HepG2 (cell line): ENCODE data around the gene NPW. TPM values are rescaled to one million over a fixed set of nuclear protein-coding genes. Genes with fewer than 3 reads are reported as not detected.

Experiments
- ATAD3A ChIP-seq: sonication (generic); formaldehyde crosslinking; IDR thresholded peaks from 2 replicates; pipeline ENCODE4 v1.4.0; 2020; ENCODE audit warnings: missing genetic modification reagents
- CCDC6 ChIP-seq: sonication (generic); formaldehyde crosslinking; IDR thresholded peaks from 2 replicates; pipeline ENCODE4 v1.8.1; 2022; ENCODE audit warnings: mild to moderate bottlenecking, missing genetic modification reagents, moderate library complexity
- DBP ChIP-seq: sonication (generic); formaldehyde crosslinking; IDR thresholded peaks from 2 replicates; pipeline ENCODE4 v1.4.0; 2020; ENCODE audit warnings: missing genetic modification reagents; ENCODE audit errors: not compliant biosample characterization
- ELF1 ChIP-seq: sonication (generic); formaldehyde crosslinking; IDR thresholded peaks from 2 replicates; pipeline ENCODE4 v1.4.0; 2020; ENCODE audit warnings: missing genetic modification reagents
- FOSL1 ChIP-seq: sonication (generic); formaldehyde crosslinking; IDR thresholded peaks from 2 replicates; pipeline ENCODE4 v1.9.0; 2021; ENCODE audit warnings: missing genetic modification reagents, borderline replicate concordance
- KAT8 ChIP-seq: IDR thresholded peaks from 2 replicates; pipeline ENCODE4 v1.6.1; 2016; ENCODE audit warnings: missing genetic modification reagents, missing compliant biosample characterization
- SIN3A ChIP-seq: IDR thresholded peaks from 2 replicates; pipeline ENCODE4 v1.6.1; 2011; ENCODE audit warnings: low read depth, mild to moderate bottlenecking, control low read depth, low read length, borderline replicate concordance
- TCF12 ChIP-seq, 2 experiments: fragments of 450-650 bp in 1 of 2; sonication (generic) in 1 of 2; formaldehyde crosslinking in 1 of 2; IDR thresholded peaks; 2 replicates each; pipeline versions ENCODE4 v1.6.1 to v1.8.0; 2017 to 2022; ENCODE audit warnings: antibody characterized with exemption in 1 of 2, mild to moderate bottlenecking in 1 of 2, missing genetic modification reagents in 1 of 2, moderate library complexity in 1 of 2
- ZNF138 ChIP-seq: sonication (generic); formaldehyde crosslinking; IDR thresholded peaks from 2 replicates; pipeline ENCODE4 v1.5.0; 2020; ENCODE audit warnings: mild to moderate bottlenecking, low read depth, missing genetic modification reagents
- ZNF142 ChIP-seq: sonication (generic); formaldehyde crosslinking; IDR thresholded peaks from 2 replicates; pipeline ENCODE4 v1.4.0; 2020; ENCODE audit warnings: missing genetic modification reagents
- ZNF607 ChIP-seq: sonication (generic); formaldehyde crosslinking; IDR thresholded peaks from 2 replicates; pipeline ENCODE4 v1.5.1; 2020; ENCODE audit warnings: missing genetic modification reagents, mild to moderate bottlenecking, borderline replicate concordance
- ZNF710 ChIP-seq: sonication (generic); formaldehyde crosslinking; IDR thresholded peaks from 2 replicates; pipeline ENCODE4 v1.5.0; 2020; ENCODE audit warnings: mild to moderate bottlenecking, missing genetic modification reagents, borderline replicate concordance
- ZNF713 ChIP-seq: sonication (generic); formaldehyde crosslinking; IDR thresholded peaks from 2 replicates; pipeline ENCODE4 v1.4.0; 2020; ENCODE audit warnings: mild to moderate bottlenecking, missing genetic modification reagents
- polyA plus RNA-seq, 8 experiments: library from polyadenylated mRNA; depleted of rRNA in 3 of 8; stranded (reverse) in 7 of 8; unstranded in 1 of 8; fragments of >200 nt; fragmentation: Illumina TruSeq in 4 of 8; extraction: Trizol in 4 of 8; gene quantifications; 2 replicates each; pipeline versions ENCODE4 v1.2.1 to v1.2.3, GENCODE V29; 2011 to 2016; ENCODE audit warnings: low read depth in 4 of 8, missing spikeins in 1 of 8, mixed read lengths in 1 of 8; ENCODE audit not compliant: insufficient read depth in 1 of 8
- total RNA-seq, 5 experiments: library from RNA; depleted of rRNA; stranded (reverse); fragments of >200 nt; fragmentation: Illumina TruSeq; extraction: Trizol; gene quantifications; 2 replicates each; pipeline ENCODE4 v1.2.3, GENCODE V29; 2016; ENCODE audit warnings: low read depth in 1 of 5

The NPW gene
- total and polyA plus RNA-seq, 2 of the 13 experiments (the other 11 are each of a cell fraction or from before 2014, with no cell fraction given): 0.24 to 0.97 TPM

GRCh38 chr16:2015117-2015946, 4.3 kb upstream of the NPW start (continued):
- TF ChIP-seq ZNF142 (CRISPR knock-in tag) (no peak), CCDC6 (CRISPR knock-in tag) (no peak), ZNF138 (CRISPR knock-in tag) (no peak), DBP (CRISPR knock-in tag) (no peak), ATAD3A (no peak), FOSL1 (CRISPR knock-in tag) (no peak), SIN3A (no peak), ZNF607 (CRISPR knock-in tag) (no peak), ZNF710 (CRISPR knock-in tag) (no peak), KAT8 (CRISPR knock-in tag) (peak; percentile 34; the same call in 1 of the 2 replicates), TCF12 (IDR thresholded peaks at IDR 0.05) (no peak), TCF12 (CRISPR knock-in tag; IDR thresholded peaks at IDR 0.05) (no peak), ELF1 (CRISPR knock-in tag) (no peak), ZNF713 (CRISPR knock-in tag) (no peak)
